Ovary (tissue), 9 donors: ENCODE data around the gene CTDSPL. TPM values are rescaled to one million over a fixed set of nuclear protein-coding genes. Genes with fewer than 3 reads are reported as not detected.

Experiments used
- DNase-seq, 5 donors: peaks; one replicate each; pipeline ENCODE4 v3.0.0-alpha.2; 2019 to 2020
- H3K27ac ChIP-seq, 2 donors: fragments of 200-600 bp; one replicate each; pipeline versions ENCODE4 v1.5.1 to v1.8.0; 2019 to 2022
- H3K27me3 ChIP-seq: fragments of 200-600 bp; one replicate; pipeline ENCODE4 v1.8.0; 2022
- H3K36me3 ChIP-seq: fragments of 200-600 bp; sonication (generic); one replicate; pipeline ENCODE4 v1.5.1; 2019
- H3K4me1 ChIP-seq: one replicate; pipeline ENCODE4 v1.8.1; 2013; ENCODE audit warnings: mild to moderate bottlenecking, moderate library complexity; ENCODE audit not compliant: insufficient read depth
- H3K4me3 ChIP-seq: fragments of 200-600 bp; sonication (generic); one replicate; pipeline ENCODE4 v1.5.1; 2017
- H3K9me3 ChIP-seq, 2 donors: fragments of 200-600 bp in 1 of 2; sonication (generic) in 1 of 2; one replicate each; pipeline versions ENCODE4 v1.5.1 to v1.8.1; 2013 to 2019; ENCODE audit warnings: mild to moderate bottlenecking in 1 of 2, moderate library complexity in 1 of 2
- CTCF ChIP-seq, 3 donors: fragments of 450-650 bp in 2 of 3; fragments of 200-600 bp in 1 of 3; IDR thresholded peaks; one replicate each; pipeline versions ENCODE4 v1.5.1 to v1.8.0; 2016 to 2022; ENCODE audit warnings: antibody characterized with exemption in 3 of 3, mild to moderate bottlenecking in 1 of 3
- EP300 ChIP-seq: sonication (generic); formaldehyde crosslinking; IDR thresholded peaks from one replicate; pipeline ENCODE4 v1.6.1; 2017; ENCODE audit warnings: antibody characterized with exemption
- POLR2A ChIP-seq: fragments of 450-650 bp; IDR thresholded peaks from one replicate; pipeline ENCODE4 v1.6.1; 2017; ENCODE audit warnings: antibody characterized with exemption, mild to moderate bottlenecking, moderate library complexity
- WGBS, 3 donors: extraction: QIAGEN DNeasy Blood & Tissue Kit in 1 of 3; methylation state at CpG; one replicate each; pipeline versions ENCODE4 v1.1.5 to v1.1.7; 2013 to 2017; 5-methylcytosine and 5-hydroxymethylcytosine counted together
- intact Hi-C, 4 donors: fragments of 100-400 bp; cut with DNase I; formaldehyde crosslinking; loops; one replicate each; pipeline versions ENCODE4 v1.11.0 to v1.15.1; 2022 to 2023
- polyA plus RNA-seq, 2 donors: library from polyadenylated mRNA; stranded (reverse); fragments of 200-250 nt in 1 of 2; fragments of 350-450 nt in 1 of 2; fragmentation: Illumina TruSeq in 1 of 2; extraction: RNeasy Lipid Tissue Mini Kit (QIAGEN cat#74804) in 1 of 2; gene quantifications; one replicate each; pipeline ENCODE4 v1.2.3, GENCODE V29; 2013 to 2014
- total RNA-seq, 7 donors: library from RNA; depleted of rRNA in 2 of 7; stranded (reverse); fragments of >200 nt in 2 of 7; fragmentation: NEBNext Ultra II Directional in 3 of 7; extraction: Animal tissue kit (Norgen Biotek cat#: 25700) in 3 of 7; gene quantifications; one replicate each; pipeline versions ENCODE4 v1.1.0 to v1.2.4, GENCODE V29; 2016 to 2023
- donor health status: DM: no; HTN: no; CAD: no; lungs with moderate emphysema.
- donor health status: DM: no; HTN: no; CAD: no.
- donor health status: Bipolar disorder and iron deficiency.
- donor health status: DM: yes; HTN: yes; CAD: no.
- donor health status: DM: no; HTN: no; CAD: no.
- donor health status: DM: yes; HTN: yes; CAD: no.

CTDSPL gene
- total and polyA plus RNA-seq, 9 donors = 14.8 to 41.1 (median 34.2) TPM

GRCh38 chr3:37824090-37824953 is 37.4 kb upstream of the CTDSPL start:
- no peak for DNase-seq
- intact Hi-C loops = no loop called here
- no peak overlapping the region for H3K4me3 ChIP-seq
- no peaks in the 10 kb centered on the region for H3K9me3 ChIP-seq
- no peaks in the 10 kb centered on the region for H3K36me3 ChIP-seq
- WGBS, 3 donors = 71 to 79% (median 77%) methylated on average over 9 of the region's 9 CpGs
- H3K4me1 ChIP-seq = no peaks in the 10 kb centered on the region
- no peaks in the 10 kb centered on the region for H3K27me3 ChIP-seq
- H3K27ac ChIP-seq = no peak overlapping the region
- TF ChIP-seq EP300 = no peak
- no peak for TF ChIP-seq CTCF (IDR thresholded peaks at IDR 0.05)
- TF ChIP-seq POLR2A = no peak

GRCh38 chr3:37824954-37825328 is 36.7 kb upstream of the CTDSPL start:
- Histone ChIP-seq H3K36me3 (no peaks in the 10 kb centered on the region), H3K27ac (no peak overlapping the region), H3K4me3 (no peak overlapping the region), H3K27me3 (no peaks in the 10 kb centered on the region), H3K9me3 (no peaks in the 10 kb centered on the region), H3K4me1 (no peaks in the 10 kb centered on the region)
- TF ChIP-seq EP300 (no peak), CTCF (IDR thresholded peaks at IDR 0.05) (no peak)
- 43 to 56% (median 53%) methylated on average over 1 of the region's 1 CpG for WGBS, 3 donors
- DNase-seq = no peak
- intact Hi-C loops = no loop called here

- no peak for DNase-seq
- Histone ChIP-seq H3K4me3 (no peak overlapping the region), H3K27ac (no peak overlapping the region), H3K4me1 (no peaks in the 10 kb centered on the region), H3K9me3 (no peaks in the 10 kb centered on the region), H3K27me3 (no peaks in the 10 kb centered on the region), H3K36me3 (no peaks in the 10 kb centered on the region)
- intact Hi-C loops = no loop called here
- no peak for TF ChIP-seq EP300
- no peak for TF ChIP-seq CTCF (IDR thresholded peaks at IDR 0.05)
- no peak for TF ChIP-seq POLR2A
- WGBS, 3 donors = 54 to 76% (median 74%) methylated on average over 3 of the region's 3 CpGs
Measured at GRCh38 chr3:37825744-37826400, 35.8 kb upstream of the CTDSPL start.

- intact Hi-C loops = no loop called here
- 74 to 89% (median 85%) methylated on average over 2 of the region's 2 CpGs for WGBS, 3 donors
- H3K9me3 ChIP-seq = no peaks in the 10 kb centered on the region
- no peaks in the 10 kb centered on the region for H3K4me1 ChIP-seq
- H3K4me3 ChIP-seq = no peak overlapping the region
- no peaks in the 10 kb centered on the region for H3K36me3 ChIP-seq
- TF ChIP-seq POLR2A (no peak), CTCF (IDR thresholded peaks at IDR 0.05) (no peak), EP300 (no peak)
- DNase-seq = no peak
- H3K27me3 ChIP-seq = no peaks in the 10 kb centered on the region
- no peak overlapping the region for H3K27ac ChIP-seq
Measured at GRCh38 chr3:37826502-37826901, 35.2 kb upstream of the CTDSPL start.
